GM23338 (cell line): ENCODE data around the gene HMGN3. TPM values are rescaled to one million over a fixed set of nuclear protein-coding genes. Genes with fewer than 3 reads are reported as not detected.
A peak's percentile ranks its signal among the peaks of the same experiment; 100 is the strongest.

ENCODE experiments used
- ATAC-seq: fragments of 200-7000 bp; cut with Tn5 transposase; 3 replicates; pipeline ENCODE4 v1.9.1; 2020
- DNase-seq: peaks from one replicate; pipeline ENCODE4 v3.0.0-alpha.2; 2015; ENCODE audit warnings: low spot score
- H2AFZ ChIP-seq: fragments of 200-600 bp; sonication (generic); 2 replicates; pipeline ENCODE4 v1.8.0; 2016; ENCODE audit warnings: antibody characterized with exemption, mild to moderate bottlenecking, moderate library complexity
- H3F3A ChIP-seq: fragments of 200-600 bp; sonication (generic); replicated peaks from 2 replicates; pipeline ENCODE4 v1.8.0; 2017; ENCODE audit warnings: antibody characterized with exemption, mixed run types, low read depth
- H3K27ac ChIP-seq: fragments of 200-600 bp; sonication (generic); 2 replicates; pipeline ENCODE4 v1.6.1; 2016; ENCODE audit warnings: low read depth
- H3K27me3 ChIP-seq: fragments of 200-600 bp; sonication (generic); 2 replicates; pipeline ENCODE4 v1.8.0; 2016; ENCODE audit warnings: mild to moderate bottlenecking, mixed run types, moderate library complexity; ENCODE audit not compliant: insufficient read depth
- H3K36me3 ChIP-seq: fragments of 200-600 bp; sonication (generic); 2 replicates; pipeline ENCODE4 v1.8.0; 2016; ENCODE audit warnings: mild to moderate bottlenecking; ENCODE audit not compliant: insufficient read depth
- H3K4me1 ChIP-seq: fragments of 200-600 bp; sonication (generic); 2 replicates; pipeline ENCODE4 v1.8.0; 2016; ENCODE audit warnings: mild to moderate bottlenecking, moderate library complexity; ENCODE audit not compliant: insufficient read depth
- H3K4me2 ChIP-seq: fragments of 200-600 bp; sonication (generic); 2 replicates; pipeline ENCODE4 v1.7.1; 2017; ENCODE audit warnings: mixed run types
- H3K4me3 ChIP-seq: fragments of 200-600 bp; sonication (generic); 2 replicates; pipeline ENCODE4 v1.6.1; 2016; ENCODE audit warnings: mixed run types
- H3K79me2 ChIP-seq: fragments of 200-600 bp; sonication (generic); replicated peaks from 2 replicates; pipeline ENCODE4 v1.8.0; 2017; ENCODE audit warnings: mild to moderate bottlenecking; ENCODE audit not compliant: insufficient read depth
- H3K9me2 ChIP-seq: fragments of 200-600 bp; sonication (generic); 2 replicates; pipeline ENCODE4 v1.8.0; 2017; ENCODE audit not compliant: insufficient read depth
- H4K20me1 ChIP-seq: fragments of 200-600 bp; sonication (generic); replicated peaks from 2 replicates; pipeline ENCODE4 v1.8.0; 2017; ENCODE audit warnings: mild to moderate bottlenecking; ENCODE audit not compliant: insufficient read depth
- H3K27ac Mint-ChIP-seq: 2 replicates; pipeline ENCODE4 v1.8.0; 2020; ENCODE audit warnings: inconsistent platforms, mild to moderate bottlenecking, moderate library complexity, mixed read lengths
- H3K27me3 Mint-ChIP-seq: 3 replicates; pipeline ENCODE4 v1.8.0; 2022; ENCODE audit warnings: low read depth, mild to moderate bottlenecking, moderate library complexity, mixed read lengths, inconsistent platforms; ENCODE audit not compliant: insufficient read depth, poor library complexity
- H3K36me3 Mint-ChIP-seq: 3 replicates; pipeline ENCODE4 v1.8.0; 2021; ENCODE audit warnings: low read depth, mild to moderate bottlenecking, inconsistent platforms, moderate library complexity, mixed read lengths
- H3K4me1 Mint-ChIP-seq: 3 replicates; pipeline ENCODE4 v1.8.0; 2020; ENCODE audit warnings: mild to moderate bottlenecking, inconsistent platforms, mixed read lengths
- H3K4me3 Mint-ChIP-seq: 3 replicates; pipeline ENCODE4 v1.8.0; 2021; ENCODE audit warnings: moderate library complexity, mild to moderate bottlenecking, inconsistent platforms, mixed read lengths
- H3K9me3 Mint-ChIP-seq: 3 replicates; pipeline ENCODE4 v1.8.0; 2020; ENCODE audit warnings: moderate library complexity, mild to moderate bottlenecking, inconsistent platforms, mixed read lengths
- CREB1 ChIP-seq: fragments of 250-450 bp; sonication (Bioruptor Pico); IDR thresholded peaks from 2 replicates; pipeline ENCODE4 v1.5.0; 2020; ENCODE audit warnings: low read depth, mild to moderate bottlenecking, moderate library complexity
- CTCF ChIP-seq, 2 experiments: fragments of 200-600 bp in 1 of 2; sonication (generic) in 1 of 2; conservative IDR thresholded peaks; 2 replicates each; pipeline versions ENCODE4 v1.5.1 to v1.6.1; 2016 to 2017; ENCODE audit warnings: antibody characterized with exemption in 2 of 2, low read depth in 2 of 2, mild to moderate bottlenecking in 2 of 2, moderate library complexity in 1 of 2
- ETS1 ChIP-seq: IDR thresholded peaks from 2 replicates; pipeline ENCODE4 v1.6.1; 2016; ENCODE audit warnings: antibody characterized with exemption
- EZH2 ChIP-seq: fragments of 200-600 bp; sonication (generic); IDR thresholded peaks from one replicate; pipeline ENCODE4 v1.8.0; 2017; ENCODE audit warnings: antibody characterized with exemption, mild to moderate bottlenecking, low read depth; ENCODE audit not compliant: unreplicated experiment
- EZH2phosphoT487 ChIP-seq: fragments of 200-600 bp; sonication (generic); IDR thresholded peaks from one replicate; pipeline ENCODE4 v1.8.1; 2018; ENCODE audit warnings: antibody characterized with exemption; ENCODE audit not compliant: unreplicated experiment
- JUNB ChIP-seq: IDR thresholded peaks from one replicate; pipeline ENCODE4 v1.6.1; 2016; ENCODE audit warnings: antibody characterized with exemption; ENCODE audit not compliant: unreplicated experiment
- NANOG ChIP-seq: IDR thresholded peaks from 2 replicates; pipeline ENCODE4 v1.6.1; 2016; ENCODE audit warnings: antibody characterized with exemption, borderline replicate concordance
- POLR2AphosphoS5 ChIP-seq: IDR thresholded peaks from 2 replicates; pipeline ENCODE4 v1.6.1; 2016; ENCODE audit warnings: antibody characterized with exemption, low read depth
- STAT1 ChIP-seq: IDR thresholded peaks from one replicate; pipeline ENCODE4 v1.6.1; 2016; ENCODE audit warnings: antibody characterized with exemption; ENCODE audit not compliant: unreplicated experiment
- ZNF114 ChIP-seq: fragments of 250-450 bp; sonication (Bioruptor Pico); IDR thresholded peaks from 2 replicates; pipeline ENCODE4 v1.5.0; 2020; ENCODE audit warnings: mild to moderate bottlenecking, moderate library complexity
- ZNF331 ChIP-seq: fragments of 250-450 bp; sonication (Bioruptor Pico); IDR thresholded peaks from 2 replicates; pipeline ENCODE4 v1.5.0; 2020; ENCODE audit warnings: low read depth, mild to moderate bottlenecking, moderate library complexity
- ZNF462 ChIP-seq: fragments of 250-450 bp; sonication (Bioruptor Pico); IDR thresholded peaks from 2 replicates; pipeline ENCODE4 v1.5.0; 2020; ENCODE audit warnings: mild to moderate bottlenecking, moderate library complexity
- polyA plus RNA-seq: library from polyadenylated mRNA; unstranded; fragments of >200 nt; fragmentation: Nextera tagmentation; extraction: Ambion mirVana; gene quantifications from 2 replicates; pipeline ENCODE4 v1.2.1, GENCODE V29; 2016
- total RNA-seq: library from RNA; depleted of rRNA; stranded (reverse); fragments of >200 nt; shearing (Covaris generic); gene quantifications from 2 replicates; pipeline ENCODE4 v1.2.3, GENCODE V29; 2014
- TF ChIP-seq, protein P1 (sequence below): IDR thresholded peaks from one replicate; pipeline ENCODE4 v1.6.1; 2018; ENCODE audit warnings: antibody characterized with exemption; ENCODE audit not compliant: unreplicated experiment

Gene HMGN3
- total and polyA plus RNA-seq, 2 experiments from 2014 or later = 166 to 956 TPM

- Mint-ChIP-seq H3K27me3 (peaks cover 2% of the 10 kb centered on the region), H3K27ac (no peak overlapping the region), H3K9me3 (no peaks in the 10 kb centered on the region), H3K4me1 (peaks cover 17% of the 10 kb centered on the region), H3K36me3 (no peaks in the 10 kb centered on the region), H3K4me3 (no peak overlapping the region)
- Histone ChIP-seq H3K79me2 (no peaks in the 10 kb centered on the region), H3K4me2 (no peak overlapping the region), H3K4me1 (no peaks in the 10 kb centered on the region), H3K27ac (no peak overlapping the region), H3F3A (no peaks in the 10 kb centered on the region), H4K20me1 (no peaks in the 10 kb centered on the region), H3K36me3 (no peaks in the 10 kb centered on the region), H3K9me2 (peaks cover 3% of the 10 kb centered on the region; the same call in 1 of the 2 replicates), H3K4me3 (no peak overlapping the region), H3K27me3 (no peaks in the 10 kb centered on the region), H2AFZ (peak overlapping the region; percentile 64; the same call in 1 of the 2 replicates)
- ATAC-seq (no peak), DNase-seq (no peak)
- no peak for TF ChIP-seq ETS1
- TF ChIP-seq, protein P1, sequence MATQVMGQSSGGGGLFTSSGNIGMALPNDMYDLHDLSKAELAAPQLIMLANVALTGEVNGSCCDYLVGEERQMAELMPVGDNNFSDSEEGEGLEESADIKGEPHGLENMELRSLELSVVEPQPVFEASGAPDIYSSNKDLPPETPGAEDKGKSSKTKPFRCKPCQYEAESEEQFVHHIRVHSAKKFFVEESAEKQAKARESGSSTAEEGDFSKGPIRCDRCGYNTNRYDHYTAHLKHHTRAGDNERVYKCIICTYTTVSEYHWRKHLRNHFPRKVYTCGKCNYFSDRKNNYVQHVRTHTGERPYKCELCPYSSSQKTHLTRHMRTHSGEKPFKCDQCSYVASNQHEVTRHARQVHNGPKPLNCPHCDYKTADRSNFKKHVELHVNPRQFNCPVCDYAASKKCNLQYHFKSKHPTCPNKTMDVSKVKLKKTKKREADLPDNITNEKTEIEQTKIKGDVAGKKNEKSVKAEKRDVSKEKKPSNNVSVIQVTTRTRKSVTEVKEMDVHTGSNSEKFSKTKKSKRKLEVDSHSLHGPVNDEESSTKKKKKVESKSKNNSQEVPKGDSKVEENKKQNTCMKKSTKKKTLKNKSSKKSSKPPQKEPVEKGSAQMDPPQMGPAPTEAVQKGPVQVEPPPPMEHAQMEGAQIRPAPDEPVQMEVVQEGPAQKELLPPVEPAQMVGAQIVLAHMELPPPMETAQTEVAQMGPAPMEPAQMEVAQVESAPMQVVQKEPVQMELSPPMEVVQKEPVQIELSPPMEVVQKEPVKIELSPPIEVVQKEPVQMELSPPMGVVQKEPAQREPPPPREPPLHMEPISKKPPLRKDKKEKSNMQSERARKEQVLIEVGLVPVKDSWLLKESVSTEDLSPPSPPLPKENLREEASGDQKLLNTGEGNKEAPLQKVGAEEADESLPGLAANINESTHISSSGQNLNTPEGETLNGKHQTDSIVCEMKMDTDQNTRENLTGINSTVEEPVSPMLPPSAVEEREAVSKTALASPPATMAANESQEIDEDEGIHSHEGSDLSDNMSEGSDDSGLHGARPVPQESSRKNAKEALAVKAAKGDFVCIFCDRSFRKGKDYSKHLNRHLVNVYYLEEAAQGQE = no peak
- TF ChIP-seq STAT1 = no peak
- TF ChIP-seq ZNF114 = no peak
- TF ChIP-seq CREB1 (CRISPR knock-in tag) = no peak
- no peak for TF ChIP-seq ZNF331
- no peak for TF ChIP-seq NANOG
- TF ChIP-seq JUNB = no peak
- TF ChIP-seq EZH2 = no peak
- no peak for TF ChIP-seq EZH2phosphoT487
- no peak for TF ChIP-seq ZNF462 (CRISPR knock-in tag)
- no peak for TF ChIP-seq POLR2AphosphoS5
- TF ChIP-seq CTCF (conservative IDR thresholded peaks at IDR 0.05; ENCODE audit: low read depth in 2 of 2) = no peak
Observed at GRCh38 chr6:79269877-79270276, 35.4 kb upstream of the HMGN3 start.
